ENCODE data around the gene KISS1R. TPM values are rescaled to one million over a fixed set of nuclear protein-coding genes. Genes with fewer than 3 reads are reported as not detected.

Gene KISS1R
- total and polyA plus RNA-seq, 2 of the 4 experiments (the other 2 are of a cell fraction), result not detected

- Histone ChIP-seq H3K4me3 (ENCODE audit: insufficient read depth, low read depth, low read length) (peak overlapping the region; percentile 97), H2BK15ac (ENCODE audit: low read depth, low read length) (no peak overlapping the region), H3K4me2 (ENCODE audit: low read depth, low read length) (peak overlapping the region; percentile 99), H2AK5ac (ENCODE audit: low read depth, low read length) (peak overlapping the region; percentile 35; the same call in 1 of the 2 replicates), H3K18ac (ENCODE audit: low read depth, low read length) (peak overlapping the region; percentile 67; the same call in 1 of the 2 replicates), H3K4ac (ENCODE audit: low read depth, low read length) (peak overlapping the region; percentile 84), H4K20me1 (ENCODE audit: insufficient read depth, low read length) (peaks cover 6% of the 10 kb centered on the region; the same call in 1 of the 2 replicates), H3K9me3 (ENCODE audit: control insufficient read depth, insufficient read depth, low read length) (no peaks in the 10 kb centered on the region), H3K56ac (ENCODE audit: extremely low read depth, insufficient read depth, low read length) (peak overlapping the region; percentile 60), H4K5ac (ENCODE audit: low read depth, low read length) (peak overlapping the region; percentile 88), H2BK20ac (ENCODE audit: low read depth, low read length) (no peak overlapping the region), H3K27ac (ENCODE audit: insufficient read depth, low read length) (peak overlapping the region; percentile 95), H3K79me1 (ENCODE audit: low read depth in 1 of 2, low read length in 2 of 2) (peaks cover 9 to 31% of the 10 kb centered on the region in 2 experiments), H3K36me3 (ENCODE audit: control insufficient read depth, insufficient read depth, low read length) (peaks cover 33% of the 10 kb centered on the region), H3K14ac (replicated peaks; ENCODE audit: low read depth, low read length) (peak overlapping the region; percentile 1), H3K9me1 (ENCODE audit: insufficient read depth, low read length) (peaks cover 6% of the 10 kb centered on the region; the same call in 1 of the 2 replicates), H4K8ac (ENCODE audit: low read depth in 2 of 2, low read length in 2 of 2) (peak overlapping the region; percentile 24 to 94), H2AK9ac (replicated peaks; ENCODE audit: low read depth, low read length, poor library complexity) (peak overlapping the region; percentile 86), H3K9ac (ENCODE audit: low read depth, low read length) (peak overlapping the region; percentile 92), H2BK120ac (ENCODE audit: low read depth, low read length) (no peak overlapping the region; the same call in 1 of the 2 replicates), H3K23ac (ENCODE audit: low read depth, low read length) (no peak overlapping the region), H2BK5ac (ENCODE audit: low read depth, low read length, poor library complexity, severe bottlenecking) (peak overlapping the region; percentile 71), H4K91ac (ENCODE audit: insufficient read depth, low read depth, low read length) (peak overlapping the region; percentile 79; the same call in 1 of the 2 replicates), H2AFZ (replicated peaks; ENCODE audit: low read length, poor library complexity) (peak overlapping the region; percentile 85), H3K4me1 (ENCODE audit: control insufficient read depth, insufficient read depth, low read length) (no peaks in the 10 kb centered on the region), H3K27me3 (ENCODE audit: control insufficient read depth, insufficient read depth, low read length) (no peaks in the 10 kb centered on the region)
- dilution Hi-C loops (cut with HindIII; ENCODE audit: low sequenced_read_pairs, unreplicated experiment), result no loop called here
- ChIA-PET POLR2A (ENCODE audit: unreplicated experiment) (no interaction called here), CTCF (no interaction called here)
- intact Hi-C loops (cut with micrococcal nuclease), result no loop called here
- ATAC-seq (ENCODE audit: low read depth) (peak; percentile 52), DNase-seq (no peak)
- TF ChIP-seq RAD21 (IDR thresholded peaks at IDR 0.05; ENCODE audit: low read length), result no peak
- no TSS peak for BruUV-seq (replicated peaks)
- WGBS, 2 experiments (ENCODE audit: extremely low coverage in 2 of 2, insufficient read length in 1 of 2), result 8% methylated on average over 9 of the region's 27 CpGs; no CpG with 5 or more reads in 1 of the 2 experiments
- in situ Hi-C loops (cut with MboI; ENCODE audit: low sequenced_read_pairs), result no loop called here
Measured at GRCh38 chr19:892243-892893, 24.8 kb upstream of the KISS1R start.

All from IMR-90 (cell line).